Naive B cell (primary cell): Measurements from ENCODE around the gene PRR20B. TPM values are rescaled to one million over a fixed set of nuclear protein-coding genes. Genes with fewer than 3 reads are reported as not detected.
"Not testable (repeated sequence)": the region's sequence is repeated elsewhere in the genome, so short reads cannot be mapped to it uniquely, and the experiment has no call there.

Source experiments
- ATAC-seq, 2 donors: fragments of 150-1000 bp; cut with Tn5 transposase; 2 replicates each; pipeline ENCODE4 v1.10.0; 2021; ENCODE audit warnings: low read depth in 2 of 2, mild to moderate bottlenecking in 2 of 2, moderate library complexity in 2 of 2
- DNase-seq: peaks from one replicate; pipeline ENCODE4 v3.0.0; 2022
- H3K27ac Mint-ChIP-seq, 6 donors: one replicate each; pipeline ENCODE4 v1.8.0; 2020 to 2022; ENCODE audit warnings: mild to moderate bottlenecking in 6 of 6, mixed read lengths in 6 of 6, moderate library complexity in 5 of 6, inconsistent platforms in 2 of 6
- H3K27me3 Mint-ChIP-seq, 3 donors: one replicate each; pipeline ENCODE4 v1.8.0; 2021 to 2022; ENCODE audit warnings: mixed read lengths in 3 of 3, mild to moderate bottlenecking in 1 of 3
- H3K36me3 Mint-ChIP-seq, 2 donors: one replicate each; pipeline ENCODE4 v1.8.0; 2020 to 2022; ENCODE audit warnings: mixed read lengths in 2 of 2, inconsistent platforms in 1 of 2, mild to moderate bottlenecking in 1 of 2
- H3K4me1 Mint-ChIP-seq, 3 donors: one replicate each; pipeline ENCODE4 v1.8.0; 2020 to 2022; ENCODE audit warnings: mixed read lengths in 3 of 3, inconsistent platforms in 1 of 3, mild to moderate bottlenecking in 1 of 3, moderate library complexity in 1 of 3
- H3K4me3 Mint-ChIP-seq, 8 donors: one replicate each; pipeline ENCODE4 v1.8.0; 2020 to 2022; ENCODE audit warnings: mild to moderate bottlenecking in 8 of 8, mixed read lengths in 8 of 8, moderate library complexity in 8 of 8, inconsistent platforms in 2 of 8
- H3K9me3 Mint-ChIP-seq, 7 donors: one replicate each; pipeline ENCODE4 v1.8.0; 2020 to 2022; ENCODE audit warnings: mixed read lengths in 7 of 7, mild to moderate bottlenecking in 5 of 7, inconsistent platforms in 2 of 7, moderate library complexity in 1 of 7
- polyA plus RNA-seq, 6 donors: library from polyadenylated mRNA; unstranded; fragments of 300-500 nt; fragmentation: Illumina TruSeq; gene quantifications; one replicate each; pipeline ENCODE4 v1.2.3, GENCODE V29; 2021; ENCODE audit warnings: low read depth in 6 of 6

Gene PRR20B
- not detected for polyA plus RNA-seq

- H3K27ac Mint-ChIP-seq, H3K4me1 Mint-ChIP-seq, H3K9me3 Mint-ChIP-seq, ATAC-seq, H3K27me3 Mint-ChIP-seq, DNase-seq, H3K4me3 Mint-ChIP-seq, H3K36me3 Mint-ChIP-seq: not testable (repeated sequence)
Measured at GRCh38 chr13:57147188-57147587, at the start of gene PRR20B. PRR20B (plus strand) TSS chr13:57147488; CDS start chr13:57147875, 387 bp downstream.

DNA sequence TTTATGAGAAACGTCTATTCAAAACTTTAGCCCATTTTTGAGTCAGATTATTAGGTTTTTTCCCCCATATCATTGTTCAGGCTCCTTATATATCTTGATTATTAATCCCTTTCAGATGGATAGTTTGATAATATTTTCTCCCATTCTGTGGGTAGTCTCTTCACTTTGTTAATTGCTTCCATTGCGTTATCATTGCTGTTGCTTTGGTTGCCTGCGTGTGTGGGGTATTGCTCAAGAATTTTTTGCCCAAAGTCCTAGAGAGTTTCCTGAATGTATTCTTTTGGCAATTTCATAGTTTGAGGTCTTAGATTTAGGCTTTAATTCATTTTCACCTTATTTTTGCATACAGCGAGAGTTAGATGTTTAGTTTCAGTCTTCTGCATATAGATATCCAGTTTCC lies 32.3 kb upstream of the PRR20B start:
- no peaks in the 10 kb centered on the region for H3K36me3 Mint-ChIP-seq
- H3K27ac Mint-ChIP-seq: no peak overlapping the region
- no peak overlapping the region for H3K4me3 Mint-ChIP-seq
- no peaks in the 10 kb centered on the region for H3K4me1 Mint-ChIP-seq
- H3K9me3 Mint-ChIP-seq: peaks cover 2 to 19% (median 13%) of the 10 kb centered on the region in 7 donors
- ATAC-seq (no peak), DNase-seq (no peak)
- H3K27me3 Mint-ChIP-seq: no peaks in the 10 kb centered on the region

GRCh38 chr13:57123681-57124080 lies 23.6 kb upstream of the PRR20B start:
- no peak overlapping the region for H3K27ac Mint-ChIP-seq
- DNase-seq (no peak), ATAC-seq (no peak)
- H3K36me3 Mint-ChIP-seq: no peaks in the 10 kb centered on the region
- peaks cover 0 to 5% (median 3%) of the 10 kb centered on the region in 7 donors for H3K9me3 Mint-ChIP-seq
- no peaks in the 10 kb centered on the region for H3K4me1 Mint-ChIP-seq
- no peaks in the 10 kb centered on the region for H3K27me3 Mint-ChIP-seq
- no peak overlapping the region for H3K4me3 Mint-ChIP-seq

DNA sequence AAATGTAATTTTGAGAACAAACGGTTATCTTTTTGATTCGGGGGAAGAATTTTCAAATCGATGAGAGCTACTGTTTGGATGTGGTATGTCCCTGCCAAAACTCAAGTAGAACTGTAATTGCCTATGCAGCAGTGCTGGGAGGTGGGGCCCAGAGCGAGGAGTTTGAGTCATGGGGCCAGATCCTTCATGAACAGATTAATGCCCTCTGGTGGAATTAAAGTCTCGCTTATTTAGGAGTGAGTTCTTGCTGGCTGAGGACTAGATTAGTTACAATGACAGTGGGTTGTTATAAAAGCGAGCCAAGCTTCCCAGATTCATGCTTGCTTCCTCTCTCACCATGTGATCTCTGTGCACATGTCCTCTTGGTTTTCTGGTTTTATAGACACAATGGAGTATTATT lies 18.4 kb upstream of the PRR20B start:
- Mint-ChIP-seq H3K4me1 (no peaks in the 10 kb centered on the region), H3K36me3 (no peaks in the 10 kb centered on the region), H3K9me3 (peaks cover 0 to 11% (median 2%) of the 10 kb centered on the region in 7 donors), H3K27me3 (no peaks in the 10 kb centered on the region), H3K27ac (no peak overlapping the region), H3K4me3 (no peak overlapping the region)
- ATAC-seq: no peak
- no peak for DNase-seq

GRCh38 chr13:57136093-57136492 lies 11.2 kb upstream of the PRR20B start:
- ATAC-seq: no peak
- no peak overlapping the region for H3K27ac Mint-ChIP-seq
- H3K27me3 Mint-ChIP-seq: no peaks in the 10 kb centered on the region
- no peak for DNase-seq
- no peaks in the 10 kb centered on the region for H3K36me3 Mint-ChIP-seq
- no peaks in the 10 kb centered on the region for H3K4me1 Mint-ChIP-seq
- H3K4me3 Mint-ChIP-seq: no peak overlapping the region
- peaks cover 0 to 8% (median 1%) of the 10 kb centered on the region in 7 donors for H3K9me3 Mint-ChIP-seq

GRCh38 chr13:57137585-57137984 lies 9.7 kb upstream of the PRR20B start:
- peak overlapping the region in 1 of 6 donors; percentile 30 for H3K27ac Mint-ChIP-seq
- H3K4me1 Mint-ChIP-seq: no peaks in the 10 kb centered on the region
- DNase-seq: no peak
- no peak for ATAC-seq
- H3K9me3 Mint-ChIP-seq: peaks cover 0 to 7% (median 1%) of the 10 kb centered on the region in 7 donors
- H3K36me3 Mint-ChIP-seq: no peaks in the 10 kb centered on the region
- no peaks in the 10 kb centered on the region for H3K27me3 Mint-ChIP-seq
- no peak overlapping the region for H3K4me3 Mint-ChIP-seq

DNA sequence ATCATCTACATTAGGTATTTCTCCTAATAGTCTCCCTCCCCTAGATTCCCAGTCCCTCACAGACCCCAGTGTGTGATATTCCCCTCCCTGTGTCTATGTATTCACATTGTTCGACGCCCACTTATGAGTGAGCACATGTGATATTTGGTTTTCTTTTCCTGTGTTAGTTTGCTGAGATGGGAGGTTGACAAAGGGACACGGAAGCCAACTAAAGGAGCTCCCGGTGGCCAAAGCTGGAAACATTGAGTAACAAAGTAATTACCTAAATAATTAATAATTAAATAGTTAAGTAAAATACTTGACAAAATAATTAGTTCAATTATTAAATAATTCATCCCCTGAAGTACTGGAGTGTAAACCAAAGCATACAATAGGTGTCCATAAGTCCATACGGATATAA lies 8.3 kb upstream of the PRR20B start:
- Mint-ChIP-seq H3K4me3 (no peak overlapping the region), H3K27me3 (no peaks in the 10 kb centered on the region), H3K9me3 (peaks cover 0 to 5% (median 0%) of the 10 kb centered on the region in 7 donors), H3K4me1 (no peaks in the 10 kb centered on the region), H3K27ac (no peak overlapping the region), H3K36me3 (no peaks in the 10 kb centered on the region)
- DNase-seq: no peak
- ATAC-seq: no peak

DNA sequence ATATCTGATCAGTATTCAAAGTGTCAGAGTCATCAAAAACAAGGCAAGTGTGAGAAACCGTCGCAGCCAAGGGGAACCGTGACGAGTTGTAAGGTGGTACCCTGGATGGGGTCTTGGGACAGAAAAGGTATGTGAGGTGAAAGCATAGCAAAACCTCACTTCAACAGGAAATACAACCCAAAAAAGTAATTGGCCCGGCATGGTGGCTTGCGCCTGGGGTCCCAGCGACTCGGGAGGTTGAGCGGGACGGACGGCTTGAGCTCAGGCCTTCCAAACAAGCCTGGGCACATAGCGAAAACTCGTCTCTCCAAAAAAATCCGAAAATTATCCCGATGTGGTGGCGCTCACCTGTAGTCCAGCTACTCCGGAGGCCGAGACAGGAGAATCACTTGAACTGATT lies 7.5 kb upstream of the PRR20B start:
- H3K27me3 Mint-ChIP-seq, H3K4me3 Mint-ChIP-seq, DNase-seq, H3K36me3 Mint-ChIP-seq, H3K27ac Mint-ChIP-seq, H3K4me1 Mint-ChIP-seq, ATAC-seq, H3K9me3 Mint-ChIP-seq: not testable (repeated sequence)

GRCh38 chr13:57140235-57140968 lies 6.9 kb upstream of the PRR20B start, which contains the start of gene PRR20A:
PRR20A (plus strand) TSS chr13:57140918; CDS start chr13:57141305, 387 bp downstream.
- H3K27me3 Mint-ChIP-seq, H3K36me3 Mint-ChIP-seq, H3K4me3 Mint-ChIP-seq, H3K4me1 Mint-ChIP-seq, H3K9me3 Mint-ChIP-seq, ATAC-seq, DNase-seq, H3K27ac Mint-ChIP-seq: not testable (repeated sequence)

- H3K9me3 Mint-ChIP-seq, H3K36me3 Mint-ChIP-seq, DNase-seq, H3K27ac Mint-ChIP-seq, H3K4me1 Mint-ChIP-seq, H3K27me3 Mint-ChIP-seq, H3K4me3 Mint-ChIP-seq, ATAC-seq: not testable (repeated sequence)
Measured at GRCh38 chr13:57148106-57148505, 818 bp downstream of the PRR20B start.

- not testable (repeated sequence) for DNase-seq, ATAC-seq, H3K4me1 Mint-ChIP-seq, H3K27me3 Mint-ChIP-seq, H3K9me3 Mint-ChIP-seq, H3K36me3 Mint-ChIP-seq, H3K4me3 Mint-ChIP-seq, H3K27ac Mint-ChIP-seq
Measured at GRCh38 chr13:57153761-57154160, 6.5 kb downstream of the PRR20B start, which contains the start of gene PRR20C. PRR20C (plus strand) TSS chr13:57154061; CDS start chr13:57154448, 387 bp downstream.

DNA sequence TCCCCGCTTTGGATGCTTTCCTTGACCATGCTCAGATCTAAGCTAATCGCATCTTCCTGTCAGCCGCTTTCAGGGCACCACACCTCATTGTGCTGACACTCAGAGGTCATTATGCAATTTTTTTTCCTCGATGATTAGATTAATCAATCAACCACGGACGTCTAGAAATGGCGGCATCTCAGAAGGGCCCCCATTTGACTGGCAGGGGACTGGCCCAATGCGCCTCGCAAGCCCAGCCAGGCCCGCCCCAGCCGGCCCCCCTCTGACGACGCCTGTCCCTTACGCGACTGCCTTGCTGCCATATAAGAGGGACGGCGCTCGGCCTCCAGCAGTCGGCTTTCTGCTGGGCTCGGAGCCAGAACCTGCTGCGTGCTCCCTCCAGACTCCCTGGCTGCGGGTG lies 13.0 kb downstream of the PRR20B start, which contains the start of gene PRR20D:
Gene PRR20D, plus strand, starts transcription at position 301 of the 400 bp plus-strand sequence. CDS start 387 bp downstream, outside the sequence.
- not testable (repeated sequence) for DNase-seq, ATAC-seq, H3K27ac Mint-ChIP-seq, H3K9me3 Mint-ChIP-seq, H3K36me3 Mint-ChIP-seq, H3K27me3 Mint-ChIP-seq, H3K4me1 Mint-ChIP-seq, H3K4me3 Mint-ChIP-seq

GRCh38 chr13:57166897-57167296 lies 19.6 kb downstream of the PRR20B start, which contains the start of gene PRR20E:
PRR20E (plus strand) TSS chr13:57167197; CDS start chr13:57167584, 387 bp downstream.
- H3K36me3 Mint-ChIP-seq, H3K4me1 Mint-ChIP-seq, H3K9me3 Mint-ChIP-seq, DNase-seq, ATAC-seq, H3K4me3 Mint-ChIP-seq, H3K27ac Mint-ChIP-seq, H3K27me3 Mint-ChIP-seq: not testable (repeated sequence)

GRCh38 chr13:57191667-57192066 lies 44.4 kb downstream of the PRR20B start:
- Mint-ChIP-seq H3K9me3 (peaks cover 0 to 6% (median 0%) of the 10 kb centered on the region in 7 donors), H3K36me3 (no peaks in the 10 kb centered on the region), H3K27ac (no peak overlapping the region), H3K27me3 (no peaks in the 10 kb centered on the region), H3K4me3 (no peak overlapping the region), H3K4me1 (no peaks in the 10 kb centered on the region)
- no peak for DNase-seq
- ATAC-seq: no peak
